H9 (cell line): Measurements from ENCODE around the gene VPS13C. TPM values are rescaled to one million over a fixed set of nuclear protein-coding genes. Genes with fewer than 3 reads are reported as not detected.

ENCODE experiments used
- DNase-seq: peaks from one replicate; pipeline ENCODE4 v3.0.0-alpha.2; 2017
- H2AFZ ChIP-seq: one replicate; pipeline ENCODE4 v1.6.1; 2013; ENCODE audit warnings: mild to moderate bottlenecking, low read length, control low read depth, moderate library complexity
- H2AK5ac ChIP-seq: 2 replicates; pipeline ENCODE4 v1.6.1; 2013; ENCODE audit warnings: low read length, control low read depth, mixed read lengths; ENCODE audit not compliant: insufficient read length
- H2BK120ac ChIP-seq: one replicate; pipeline ENCODE4 v1.6.1; 2013; ENCODE audit warnings: low read depth, mild to moderate bottlenecking, low read length, control low read depth, inconsistent platforms; ENCODE audit not compliant: poor library complexity, severe bottlenecking
- H2BK12ac ChIP-seq: 2 replicates; pipeline ENCODE4 v1.6.1; 2013; ENCODE audit warnings: low read length, control low read depth, mixed read lengths, low read depth; ENCODE audit not compliant: insufficient read length
- H2BK15ac ChIP-seq: 2 replicates; pipeline ENCODE4 v1.6.1; 2013; ENCODE audit warnings: low read depth, low read length, control low read depth
- H2BK20ac ChIP-seq: one replicate; pipeline ENCODE4 v1.6.1; 2013; ENCODE audit warnings: low read depth, mild to moderate bottlenecking, low read length, control low read depth, inconsistent platforms; ENCODE audit not compliant: poor library complexity, severe bottlenecking
- H2BK5ac ChIP-seq: 2 replicates; pipeline ENCODE4 v1.6.1; 2013; ENCODE audit warnings: low read length, control low read depth, mixed read lengths; ENCODE audit not compliant: insufficient read length
- H3K14ac ChIP-seq: 2 replicates; pipeline ENCODE4 v1.6.1; 2013; ENCODE audit warnings: low read length, control low read depth; ENCODE audit not compliant: insufficient read depth
- H3K18ac ChIP-seq: 2 replicates; pipeline ENCODE4 v1.6.1; 2013; ENCODE audit warnings: low read depth, mild to moderate bottlenecking, mixed read lengths, low read length, control low read depth; ENCODE audit not compliant: insufficient read length
- H3K23ac ChIP-seq: 2 replicates; pipeline ENCODE4 v1.6.1; 2013; ENCODE audit warnings: low read length, control low read depth, mixed read lengths, low read depth; ENCODE audit not compliant: insufficient read length
- H3K23me2 ChIP-seq: 2 replicates; pipeline ENCODE4 v1.6.1; 2013; ENCODE audit warnings: low read depth, mild to moderate bottlenecking, mixed read lengths, low read length, control low read depth; ENCODE audit not compliant: insufficient read length, poor library complexity, severe bottlenecking
- H3K27ac ChIP-seq: 2 replicates; pipeline ENCODE4 v1.5.1; 2013; ENCODE audit warnings: low read length, control low read depth, mixed read lengths, low read depth; ENCODE audit not compliant: insufficient read length
- H3K27me3 ChIP-seq: 2 replicates; pipeline ENCODE4 v1.6.1; 2013; ENCODE audit warnings: low read length, control low read depth, inconsistent platforms; ENCODE audit not compliant: insufficient read depth
- H3K4ac ChIP-seq: 2 replicates; pipeline ENCODE4 v1.6.1; 2013; ENCODE audit warnings: low read depth, mild to moderate bottlenecking, control low read depth, inconsistent platforms, low read length, moderate library complexity
- H3K4me1 ChIP-seq: 2 replicates; pipeline ENCODE4 v1.6.1; 2013; ENCODE audit warnings: low read length, control low read depth, inconsistent platforms; ENCODE audit not compliant: insufficient read depth
- H3K4me2 ChIP-seq: 2 replicates; pipeline ENCODE4 v1.6.1; 2013; ENCODE audit warnings: low read length, control low read depth, mixed read lengths; ENCODE audit not compliant: insufficient read length, insufficient read depth
- H3K56ac ChIP-seq: 2 replicates; pipeline ENCODE4 v1.6.1; 2013; ENCODE audit warnings: low read depth, mild to moderate bottlenecking, mixed read lengths, low read length, control low read depth; ENCODE audit not compliant: insufficient read length
- H3K79me1 ChIP-seq: 2 replicates; pipeline ENCODE4 v1.6.1; 2013; ENCODE audit warnings: low read depth, mild to moderate bottlenecking, moderate library complexity, low read length, control low read depth, inconsistent platforms; ENCODE audit not compliant: insufficient read depth, poor library complexity, severe bottlenecking
- H3K79me2 ChIP-seq: 2 replicates; pipeline ENCODE4 v1.6.1; 2013; ENCODE audit warnings: low read length, control low read depth, inconsistent platforms; ENCODE audit not compliant: insufficient read depth
- H3K9ac ChIP-seq: 2 replicates; pipeline ENCODE4 v1.6.1; 2013; ENCODE audit warnings: low read length, control low read depth, mixed read lengths; ENCODE audit not compliant: insufficient read length; ENCODE audit errors: extremely low read depth
- H3K9me3 ChIP-seq: one replicate; pipeline ENCODE4 v1.6.1; 2013; ENCODE audit warnings: low read depth, low read length, inconsistent platforms; ENCODE audit not compliant: control insufficient read depth
- H3T11ph ChIP-seq: one replicate; pipeline ENCODE4 v1.6.1; 2013; ENCODE audit warnings: mild to moderate bottlenecking, low read length, control low read depth, inconsistent platforms
- H4K20me1 ChIP-seq: one replicate; pipeline ENCODE4 v1.6.1; 2013; ENCODE audit not compliant: control insufficient read depth, insufficient read length, insufficient read depth
- H4K5ac ChIP-seq: 2 replicates; pipeline ENCODE4 v1.6.1; 2013; ENCODE audit warnings: low read depth, mild to moderate bottlenecking, mixed read lengths, low read length, control low read depth; ENCODE audit not compliant: insufficient read length
- H4K8ac ChIP-seq: replicated peaks from 2 replicates; pipeline ENCODE4 v1.6.1; 2013; ENCODE audit warnings: low read length, control low read depth, mixed read lengths, low read depth; ENCODE audit not compliant: insufficient read length
- H4K91ac ChIP-seq: 2 replicates; pipeline ENCODE4 v1.6.1; 2013; ENCODE audit warnings: low read depth, mild to moderate bottlenecking, moderate library complexity, mixed read lengths, low read length, control low read depth; ENCODE audit not compliant: insufficient read length
- H3K27ac Mint-ChIP-seq, 3 experiments: 2 replicates in 2 of 3; 3 replicates in 1 of 3; pipeline ENCODE4 v1.8.0; 2020 to 2021; ENCODE audit warnings: mixed read lengths in 3 of 3, mild to moderate bottlenecking in 1 of 3, moderate library complexity in 1 of 3
- H3K27me3 Mint-ChIP-seq: 2 replicates; pipeline ENCODE4 v1.8.0; 2021; ENCODE audit warnings: low read depth, mild to moderate bottlenecking, moderate library complexity, mixed read lengths
- H3K36me3 Mint-ChIP-seq, 3 experiments: 2 replicates in 2 of 3; 3 replicates in 1 of 3; pipeline ENCODE4 v1.8.0; 2020 to 2021; ENCODE audit warnings: low read depth in 3 of 3, mixed read lengths in 3 of 3; ENCODE audit not compliant: insufficient read depth in 1 of 3
- H3K4me1 Mint-ChIP-seq, 2 experiments: 2 replicates each; pipeline ENCODE4 v1.8.0; 2020; ENCODE audit warnings: mixed read lengths in 2 of 2
- H3K4me3 Mint-ChIP-seq, 2 experiments: 2 replicates in 1 of 2; 3 replicates in 1 of 2; pipeline ENCODE4 v1.8.0; 2020 to 2021; ENCODE audit warnings: mild to moderate bottlenecking in 2 of 2, mixed read lengths in 2 of 2, moderate library complexity in 1 of 2
- H3K9me3 Mint-ChIP-seq, 2 experiments: 2 replicates in 1 of 2; 3 replicates in 1 of 2; pipeline ENCODE4 v1.8.0; 2020; ENCODE audit warnings: mild to moderate bottlenecking in 2 of 2, mixed read lengths in 2 of 2, moderate library complexity in 1 of 2
- CTCF ChIP-seq: fragments of 200-600 bp; sonication (generic); conservative IDR thresholded peaks from 3 replicates; pipeline ENCODE4 v1.8.0; 2021; ENCODE audit warnings: antibody characterized with exemption, mild to moderate bottlenecking
- total RNA-seq: library from RNA; stranded (reverse); gene quantifications from 2 replicates; pipeline ENCODE4 v1.2.1, GENCODE V29; 2021

Gene VPS13C
- total RNA-seq, 1 experiment from 2014 or later, result 14.2 TPM

GRCh38 chr15:61893146-61893545 is 167.1 kb downstream of the VPS13C start:
- Histone ChIP-seq H3K9me3 (no peaks in the 10 kb centered on the region), H4K91ac (no peak overlapping the region), H3K79me2 (no peaks in the 10 kb centered on the region), H3K18ac (no peak overlapping the region), H3K4ac (no peak overlapping the region), H3K14ac (no peak overlapping the region), H3K23me2 (no peaks in the 10 kb centered on the region), H4K8ac (no peak overlapping the region), H3K56ac (no peak overlapping the region), H3K23ac (no peak overlapping the region), H2BK20ac (no peak overlapping the region), H3K27ac (no peak overlapping the region), H2BK12ac (no peak overlapping the region), H3K4me1 (peaks cover 3% of the 10 kb centered on the region; the same call in 1 of the 2 replicates), H3K79me1 (no peaks in the 10 kb centered on the region), H3K4me2 (no peak overlapping the region), H3T11ph (no peak overlapping the region), H4K20me1 (no peaks in the 10 kb centered on the region), H4K5ac (no peak overlapping the region), H2AFZ (no peak overlapping the region), H2BK15ac (no peak overlapping the region), H2BK5ac (no peak overlapping the region), H3K9ac (no peak overlapping the region), H2AK5ac (no peak overlapping the region), H3K27me3 (no peaks in the 10 kb centered on the region), H2BK120ac (no peak overlapping the region)
- TF ChIP-seq CTCF, result no peak
- Mint-ChIP-seq H3K27ac (no peak overlapping the region), H3K4me3 (no peak overlapping the region), H3K9me3 (peaks cover 39 to 40% of the 10 kb centered on the region in 2 experiments), H3K36me3 (peaks cover 30 to 49% (median 40%) of the 10 kb centered on the region in 3 experiments), H3K4me1 (peaks cover 9 to 12% of the 10 kb centered on the region in 2 experiments), H3K27me3 (no peaks in the 10 kb centered on the region)
- DNase-seq, result no peak
